Measurements from ENCODE around the gene NDUFV1.

GRCh38 chr11:67607507-67607906, 771 bp downstream of the NDUFV1 start:
- TF ChIP-seq POLR2AphosphoS5 (IDR thresholded peaks at IDR 0.05; ENCODE audit: low read depth, low read length) (no peak), POLR2A (IDR thresholded peaks at IDR 0.05; ENCODE audit: low read depth, low read length) (no peak), TAF1 (IDR thresholded peaks at IDR 0.05; ENCODE audit: borderline replicate concordance, low read depth, low read length) (no peak)
